Activated naive CD8-positive, alpha-beta T cell treated with anti-CD3 and anti-CD28 coated beads for 36 hours (primary cell): ENCODE measurements around the gene ARMC2. TPM values are rescaled to one million over a fixed set of nuclear protein-coding genes. Genes with fewer than 3 reads are reported as not detected.

Experiments used
- DNase-seq: peaks from one replicate; pipeline ENCODE4 v3.0.0; 2021
- H3K27ac Mint-ChIP-seq: one replicate; pipeline ENCODE4 v1.8.0; 2022; ENCODE audit warnings: mild to moderate bottlenecking, moderate library complexity, mixed read lengths
- H3K27me3 Mint-ChIP-seq: one replicate; pipeline ENCODE4 v1.8.0; 2022; ENCODE audit warnings: mild to moderate bottlenecking, mixed read lengths
- H3K36me3 Mint-ChIP-seq: one replicate; pipeline ENCODE4 v1.8.0; 2021; ENCODE audit warnings: mild to moderate bottlenecking, mixed read lengths
- H3K4me1 Mint-ChIP-seq: one replicate; pipeline ENCODE4 v1.8.0; 2021; ENCODE audit warnings: mixed read lengths
- H3K4me3 Mint-ChIP-seq: one replicate; pipeline ENCODE4 v1.8.0; 2022; ENCODE audit warnings: mild to moderate bottlenecking, moderate library complexity, mixed read lengths
- H3K9me3 Mint-ChIP-seq: one replicate; pipeline ENCODE4 v1.8.0; 2022; ENCODE audit warnings: mixed read lengths
- total RNA-seq, 2 experiments: library from RNA; stranded (reverse); gene quantifications; one replicate each; pipeline ENCODE4 v1.2.3, GENCODE V29; 2021

Gene ARMC2
- total RNA-seq, 2 experiments from 2014 or later: 3.4 to 3.5 TPM

GRCh38 chr6:108985301-108985700 is 137.1 kb downstream of the ARMC2 start:
- Mint-ChIP-seq H3K9me3 (peaks cover 4% of the 10 kb centered on the region), H3K36me3 (peaks cover 7% of the 10 kb centered on the region), H3K4me3 (no peak overlapping the region), H3K4me1 (no peaks in the 10 kb centered on the region), H3K27ac (no peak overlapping the region), H3K27me3 (no peaks in the 10 kb centered on the region)
- no peak for DNase-seq

DNA sequence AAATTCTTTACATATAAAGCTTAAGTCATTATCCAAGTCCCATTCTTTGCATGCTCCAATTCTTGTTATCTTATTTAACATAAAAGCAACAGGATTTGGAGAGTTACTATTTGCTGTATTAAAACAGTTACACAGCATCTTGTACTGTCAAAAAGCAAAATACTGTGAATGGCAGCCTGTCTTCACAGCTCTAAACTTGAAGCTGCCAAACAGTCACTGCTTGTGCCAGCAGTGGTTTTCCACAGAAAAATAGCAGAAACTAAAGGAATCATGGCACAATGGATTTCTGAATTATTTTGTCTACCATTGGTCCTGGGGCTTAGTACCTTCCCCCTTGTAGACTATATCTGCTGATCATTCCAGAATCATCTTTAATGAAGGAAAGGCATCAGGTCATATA is 138.9 kb downstream of the ARMC2 start:
- no peak overlapping the region for H3K27ac Mint-ChIP-seq
- H3K4me3 Mint-ChIP-seq: no peak overlapping the region
- no peaks in the 10 kb centered on the region for H3K9me3 Mint-ChIP-seq
- no peaks in the 10 kb centered on the region for H3K27me3 Mint-ChIP-seq
- peaks cover 6% of the 10 kb centered on the region for H3K36me3 Mint-ChIP-seq
- no peaks in the 10 kb centered on the region for H3K4me1 Mint-ChIP-seq
- DNase-seq: no peak

GRCh38 chr6:108988296-108988695 is 140.1 kb downstream of the ARMC2 start:
- Mint-ChIP-seq H3K27me3 (no peaks in the 10 kb centered on the region), H3K4me1 (no peaks in the 10 kb centered on the region), H3K36me3 (peaks cover 6% of the 10 kb centered on the region), H3K27ac (no peak overlapping the region), H3K4me3 (no peak overlapping the region), H3K9me3 (no peaks in the 10 kb centered on the region)
- no peak for DNase-seq

DNA sequence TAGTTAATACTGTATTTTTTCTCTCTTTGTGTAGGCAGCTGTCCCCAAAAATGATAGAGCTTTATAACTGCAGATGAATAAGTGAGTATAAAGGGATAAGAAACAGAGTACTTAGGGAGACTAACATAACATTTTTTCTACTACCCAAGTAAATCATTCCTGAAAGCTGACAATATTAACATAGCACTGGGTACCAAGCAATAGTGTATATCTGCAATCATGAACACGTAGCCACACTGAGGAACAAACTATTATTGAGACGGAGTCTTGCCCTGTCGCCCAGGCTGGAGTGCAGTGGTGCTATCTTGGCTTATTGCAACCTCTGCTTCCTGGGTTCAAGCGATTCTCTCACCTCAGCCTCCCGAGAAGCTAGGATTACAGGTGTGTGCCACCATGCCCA is 140.5 kb downstream of the ARMC2 start:
- DNase-seq: no peak
- Mint-ChIP-seq H3K27me3 (no peaks in the 10 kb centered on the region), H3K9me3 (no peaks in the 10 kb centered on the region), H3K4me1 (no peaks in the 10 kb centered on the region), H3K4me3 (no peak overlapping the region), H3K27ac (no peak overlapping the region), H3K36me3 (peaks cover 6% of the 10 kb centered on the region)

DNA sequence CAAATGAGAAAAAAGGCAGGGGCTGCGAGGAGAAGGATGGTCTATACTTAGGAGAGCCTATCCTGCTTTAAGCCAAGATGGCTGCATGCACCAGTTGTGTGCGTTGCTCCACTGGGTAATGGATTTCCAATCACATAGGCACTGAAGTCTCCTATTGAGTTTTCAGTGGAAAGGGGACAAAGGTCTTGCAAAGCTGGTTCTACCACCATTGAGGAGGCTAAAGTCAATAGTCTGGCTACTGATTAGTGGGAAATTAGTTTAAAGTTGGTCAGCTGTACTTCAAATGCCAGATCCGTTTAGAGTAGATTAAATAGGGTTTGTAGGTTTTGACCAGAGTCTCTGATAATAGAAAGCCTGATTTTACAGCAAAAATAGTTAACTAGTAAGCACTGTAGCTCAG is 141.5 kb downstream of the ARMC2 start:
- H3K4me3 Mint-ChIP-seq: no peak overlapping the region
- H3K4me1 Mint-ChIP-seq: no peaks in the 10 kb centered on the region
- DNase-seq: no peak
- H3K27ac Mint-ChIP-seq: no peak overlapping the region
- no peaks in the 10 kb centered on the region for H3K27me3 Mint-ChIP-seq
- H3K9me3 Mint-ChIP-seq: no peaks in the 10 kb centered on the region
- H3K36me3 Mint-ChIP-seq: peaks cover 6% of the 10 kb centered on the region

- DNase-seq: no peak
- H3K36me3 Mint-ChIP-seq: peaks cover 6% of the 10 kb centered on the region
- no peak overlapping the region for H3K27ac Mint-ChIP-seq
- no peaks in the 10 kb centered on the region for H3K4me1 Mint-ChIP-seq
- H3K9me3 Mint-ChIP-seq: no peaks in the 10 kb centered on the region
- no peak overlapping the region for H3K4me3 Mint-ChIP-seq
- no peaks in the 10 kb centered on the region for H3K27me3 Mint-ChIP-seq
Observed at GRCh38 chr6:108993876-108994275, 145.7 kb downstream of the ARMC2 start.

- Mint-ChIP-seq H3K4me3 (no peak overlapping the region), H3K27ac (no peak overlapping the region), H3K9me3 (no peaks in the 10 kb centered on the region), H3K36me3 (peaks cover 9% of the 10 kb centered on the region), H3K4me1 (no peaks in the 10 kb centered on the region), H3K27me3 (no peaks in the 10 kb centered on the region)
- DNase-seq: no peak
Observed at GRCh38 chr6:108995296-108995695, 147.1 kb downstream of the ARMC2 start.

DNA sequence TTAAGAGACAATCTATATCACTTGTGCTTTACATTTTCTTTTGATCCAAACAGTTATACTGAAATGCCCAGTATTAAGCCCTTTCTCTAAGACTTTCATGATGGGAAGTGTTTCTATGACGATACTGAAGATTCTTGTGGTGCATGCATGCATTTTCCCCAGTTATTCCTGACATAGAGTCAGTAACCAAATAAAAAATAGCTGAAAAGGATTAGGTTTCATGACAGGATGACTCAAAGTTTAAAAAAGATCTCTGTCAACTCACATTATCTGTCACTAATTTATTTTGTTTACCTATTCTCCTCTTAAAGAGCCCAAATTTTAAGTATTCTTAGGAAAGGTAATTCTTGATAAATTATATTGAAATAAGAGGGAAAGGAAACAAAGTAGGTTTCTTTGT is 148.0 kb downstream of the ARMC2 start:
- Mint-ChIP-seq H3K27ac (no peak overlapping the region), H3K9me3 (no peaks in the 10 kb centered on the region)

GRCh38 chr6:108998485-108998884 is 150.3 kb downstream of the ARMC2 start:
- H3K9me3 Mint-ChIP-seq: no peaks in the 10 kb centered on the region
- no peak overlapping the region for H3K27ac Mint-ChIP-seq
- peaks cover 12% of the 10 kb centered on the region for H3K4me1 Mint-ChIP-seq
- H3K27me3 Mint-ChIP-seq: no peaks in the 10 kb centered on the region
- no peak for DNase-seq
- peaks cover 7% of the 10 kb centered on the region for H3K36me3 Mint-ChIP-seq
- H3K4me3 Mint-ChIP-seq: no peak overlapping the region

More for the DNA sequence above, 148.0 kb downstream of the ARMC2 start:
- H3K4me3 Mint-ChIP-seq: no peak overlapping the region
- H3K27me3 Mint-ChIP-seq: no peaks in the 10 kb centered on the region
- DNase-seq: no peak
- H3K36me3 Mint-ChIP-seq: peaks cover 6% of the 10 kb centered on the region
- H3K4me1 Mint-ChIP-seq: peaks cover under 1% of the 10 kb centered on the region

GRCh38 chr6:108999428-108999827 is 151.2 kb downstream of the ARMC2 start:
- no peak for DNase-seq
- Mint-ChIP-seq H3K36me3 (peaks cover 7% of the 10 kb centered on the region), H3K4me1 (peaks cover 19% of the 10 kb centered on the region), H3K4me3 (no peak overlapping the region), H3K9me3 (no peaks in the 10 kb centered on the region), H3K27ac (no peak overlapping the region), H3K27me3 (no peaks in the 10 kb centered on the region)

GRCh38 chr6:109000289-109000688 is 152.1 kb downstream of the ARMC2 start:
- H3K27me3 Mint-ChIP-seq: no peaks in the 10 kb centered on the region
- H3K27ac Mint-ChIP-seq: no peak overlapping the region
- no peaks in the 10 kb centered on the region for H3K9me3 Mint-ChIP-seq
- H3K4me3 Mint-ChIP-seq: no peak overlapping the region
- peaks cover 26% of the 10 kb centered on the region for H3K4me1 Mint-ChIP-seq
- peaks cover 7% of the 10 kb centered on the region for H3K36me3 Mint-ChIP-seq
- no peak for DNase-seq

- Mint-ChIP-seq H3K27ac (no peak overlapping the region), H3K4me3 (no peak overlapping the region), H3K9me3 (no peaks in the 10 kb centered on the region), H3K27me3 (no peaks in the 10 kb centered on the region), H3K4me1 (peaks cover 31% of the 10 kb centered on the region), H3K36me3 (peaks cover 7% of the 10 kb centered on the region)
- DNase-seq: no peak
Observed at GRCh38 chr6:109001291-109001894, 153.2 kb downstream of the ARMC2 start.

- H3K27me3 Mint-ChIP-seq: no peaks in the 10 kb centered on the region
- no peak overlapping the region for H3K4me3 Mint-ChIP-seq
- no peak overlapping the region for H3K27ac Mint-ChIP-seq
- no peaks in the 10 kb centered on the region for H3K9me3 Mint-ChIP-seq
- H3K4me1 Mint-ChIP-seq: peaks cover 39% of the 10 kb centered on the region
- peaks cover 7% of the 10 kb centered on the region for H3K36me3 Mint-ChIP-seq
- DNase-seq: no peak
Observed at GRCh38 chr6:109002051-109002697, 154.0 kb downstream of the ARMC2 start.

GRCh38 chr6:109002882-109003281 is 154.7 kb downstream of the ARMC2 start:
- Mint-ChIP-seq H3K27me3 (no peaks in the 10 kb centered on the region), H3K4me1 (peaks cover 45% of the 10 kb centered on the region), H3K4me3 (no peak overlapping the region), H3K27ac (no peak overlapping the region), H3K9me3 (no peaks in the 10 kb centered on the region), H3K36me3 (peaks cover 7% of the 10 kb centered on the region)
- no peak for DNase-seq

DNA sequence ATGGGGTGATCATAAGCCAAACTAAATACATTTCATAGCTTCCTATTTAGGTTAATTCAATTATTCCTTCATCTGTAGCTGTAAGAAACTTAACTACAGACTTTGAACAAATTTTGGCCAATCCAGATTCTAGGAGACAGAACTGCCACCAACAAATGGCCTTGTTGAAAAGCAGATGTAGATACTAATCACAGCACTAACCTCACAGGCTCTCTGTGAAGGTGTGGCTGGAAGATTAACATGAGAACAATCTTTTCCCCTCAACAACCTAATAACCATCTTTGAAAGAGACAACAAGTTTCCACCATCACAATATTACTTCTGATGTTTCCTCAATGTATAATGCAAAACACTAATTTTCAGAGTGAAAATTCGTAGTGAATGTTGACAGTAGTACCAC is 158.6 kb downstream of the ARMC2 start:
- no peak for DNase-seq
- Mint-ChIP-seq H3K27me3 (no peaks in the 10 kb centered on the region), H3K36me3 (peaks cover 1% of the 10 kb centered on the region), H3K4me3 (peak overlapping the region; percentile 50), H3K9me3 (no peaks in the 10 kb centered on the region), H3K27ac (peak overlapping the region; percentile 42), H3K4me1 (peaks cover 54% of the 10 kb centered on the region)

DNA sequence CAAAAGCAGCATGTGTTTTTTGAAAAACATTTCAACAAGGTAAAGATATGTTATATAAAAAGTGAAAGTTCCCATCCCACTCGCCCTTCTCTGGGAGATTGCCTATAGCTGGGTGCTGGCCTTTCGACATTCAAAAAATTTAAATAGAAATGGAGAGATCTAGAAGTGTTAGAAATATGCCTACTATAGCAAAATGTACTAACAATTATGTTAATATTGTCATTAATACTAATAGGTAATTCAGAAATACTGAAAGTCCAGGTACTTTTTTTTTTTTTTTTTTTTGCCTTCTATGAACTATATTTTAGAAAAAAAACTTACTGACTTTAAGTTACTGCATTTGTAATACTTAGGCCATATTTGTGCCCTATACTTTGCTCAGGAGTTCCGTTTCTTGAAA is 159.3 kb downstream of the ARMC2 start:
- Mint-ChIP-seq H3K27ac (peak overlapping the region; percentile 42), H3K27me3 (no peaks in the 10 kb centered on the region), H3K4me1 (peaks cover 51% of the 10 kb centered on the region), H3K9me3 (no peaks in the 10 kb centered on the region), H3K36me3 (peaks cover 3% of the 10 kb centered on the region), H3K4me3 (peak overlapping the region; percentile 91)
- DNase-seq: no peak
